K562 (cell line): ENCODE measurements around the gene ALOX5. TPM values are rescaled to one million over a fixed set of nuclear protein-coding genes. Genes with fewer than 3 reads are reported as not detected.

Source experiments
- ARID1B ChIP-seq: fragments of 450-650 bp; IDR thresholded peaks from 2 replicates; pipeline ENCODE4 v1.6.1; 2016; ENCODE audit warnings: antibody characterized with exemption, mild to moderate bottlenecking, inconsistent platforms
- CBFA2T2 ChIP-seq: fragments of 450-650 bp; conservative IDR thresholded peaks from 2 replicates; pipeline ENCODE4 v1.6.1; 2017; ENCODE audit warnings: mild to moderate bottlenecking
- CBFA2T3 ChIP-seq: fragments of 450-650 bp; IDR thresholded peaks from 2 replicates; pipeline ENCODE4 v1.6.1; 2017
- DMBX1 ChIP-seq: fragments of 250-450 bp; sonication (Bioruptor Pico); IDR thresholded peaks from 2 replicates; pipeline ENCODE4 v1.8.0; 2022; ENCODE audit warnings: inconsistent platforms, mild to moderate bottlenecking, moderate library complexity, borderline replicate concordance
- FOSL1 ChIP-seq: fragments of 200-800 bp; sonication (Bioruptor generic); conservative IDR thresholded peaks from 2 replicates; pipeline ENCODE4 v1.6.1; 2016; ENCODE audit warnings: missing genetic modification characterization, missing compliant biosample characterization
- GABPB1 ChIP-seq: sonication (generic); formaldehyde crosslinking; IDR thresholded peaks from 2 replicates; pipeline ENCODE4 v1.8.0; 2022; ENCODE audit warnings: mild to moderate bottlenecking, missing genetic modification reagents
- HDAC2 ChIP-seq: fragments of 450-650 bp; IDR thresholded peaks from 2 replicates; pipeline ENCODE4 v1.6.1; 2016; ENCODE audit warnings: mild to moderate bottlenecking
- JUND ChIP-seq, 2 experiments: IDR thresholded peaks; 2 replicates in 1 of 2; 3 replicates in 1 of 2; pipeline ENCODE4 v1.6.1; 2011; ENCODE audit warnings: borderline replicate concordance in 2 of 2, low read depth in 2 of 2, low read length in 2 of 2, improper control_type of control experiment in 1 of 2, missing biosample characterization in 1 of 2, missing genetic modification characterization in 1 of 2, missing genetic modification reagents in 1 of 2
- PML ChIP-seq: IDR thresholded peaks from 2 replicates; pipeline ENCODE4 v1.6.1; 2012; ENCODE audit warnings: low read length, inconsistent platforms
- SMAD4 ChIP-seq: fragments of 250-450 bp; sonication (Bioruptor Pico); conservative IDR thresholded peaks from 2 replicates; pipeline ENCODE4 v1.8.0; 2021; ENCODE audit warnings: inconsistent platforms, mild to moderate bottlenecking, moderate library complexity
- ZNF197 ChIP-seq: fragments of 200-800 bp; sonication (Bioruptor generic); IDR thresholded peaks from 2 replicates; pipeline ENCODE4 v1.6.1; 2016; ENCODE audit warnings: low read depth, missing genetic modification characterization, missing compliant biosample characterization
- ZNF431 ChIP-seq: sonication (generic); formaldehyde crosslinking; IDR thresholded peaks from 2 replicates; pipeline ENCODE4 v1.8.0; 2022; ENCODE audit warnings: mild to moderate bottlenecking, missing genetic modification reagents
- ZNF830 ChIP-seq: fragments of 250-450 bp; sonication (Bioruptor Pico); IDR thresholded peaks from 2 replicates; pipeline ENCODE4 v1.5.0; 2021; ENCODE audit warnings: mild to moderate bottlenecking
- ZZZ3 ChIP-seq: fragments of 450-650 bp; IDR thresholded peaks from 2 replicates; pipeline ENCODE4 v1.6.1; 2016; ENCODE audit warnings: antibody characterized with exemption, mild to moderate bottlenecking, moderate library complexity
- polyA plus RNA-seq, 8 experiments: library from polyadenylated mRNA; depleted of rRNA in 4 of 8; stranded (reverse) in 5 of 8; unstranded in 3 of 8; fragments of >200 nt; fragmentation: Nextera tagmentation in 2 of 8; fragmentation: Illumina TruSeq in 1 of 8; extraction: Ambion mirVana in 2 of 8; extraction: Trizol in 1 of 8; gene quantifications; 2 replicates each; pipeline versions ENCODE4 v1.2.1 to v1.2.3, GENCODE V29; 2011 to 2014; ENCODE audit warnings: inconsistent platforms in 1 of 8, missing spikeins in 1 of 8
- total RNA-seq, 7 experiments: library from RNA; depleted of rRNA in 6 of 7; stranded (reverse); fragments of >200 nt in 6 of 7; fragmentation: Illumina TruSeq in 2 of 7; extraction: Trizol in 2 of 7; gene quantifications; 2 replicates each; pipeline versions ENCODE4 v1.2.1 to v1.2.3, GENCODE V29; 2011 to 2021; ENCODE audit warnings: low replicate concordance in 1 of 7
- TF ChIP-seq, protein P1 (sequence below), 2 experiments: fragments of 450-650 bp; IDR thresholded peaks; 2 replicates each; pipeline ENCODE4 v1.6.1; 2018; ENCODE audit warnings: mild to moderate bottlenecking in 2 of 2, low read depth in 1 of 2; ENCODE audit not compliant: partially characterized antibody in 2 of 2
- TF ChIP-seq, protein P2 (sequence below): sonication (generic); IDR thresholded peaks from 2 replicates; pipeline ENCODE4 v1.6.1; 2016
- TF ChIP-seq, protein P3 (sequence below): fragments of 250-450 bp; sonication (Bioruptor Pico); IDR thresholded peaks from 2 replicates; pipeline ENCODE4 v1.4.0; 2020; ENCODE audit warnings: mild to moderate bottlenecking
- TF ChIP-seq, protein P4 (sequence below): sonication (generic); formaldehyde crosslinking; IDR thresholded peaks from 2 replicates; pipeline ENCODE4 v1.8.1; 2023; ENCODE audit warnings: mild to moderate bottlenecking, missing genetic modification reagents

Gene ALOX5
- total and polyA plus RNA-seq, 9 of the 15 experiments (the other 6 are each of a cell fraction or from before 2014, with no cell fraction given) = 0.10 to 2.4 (median 1.4) TPM

DNA sequence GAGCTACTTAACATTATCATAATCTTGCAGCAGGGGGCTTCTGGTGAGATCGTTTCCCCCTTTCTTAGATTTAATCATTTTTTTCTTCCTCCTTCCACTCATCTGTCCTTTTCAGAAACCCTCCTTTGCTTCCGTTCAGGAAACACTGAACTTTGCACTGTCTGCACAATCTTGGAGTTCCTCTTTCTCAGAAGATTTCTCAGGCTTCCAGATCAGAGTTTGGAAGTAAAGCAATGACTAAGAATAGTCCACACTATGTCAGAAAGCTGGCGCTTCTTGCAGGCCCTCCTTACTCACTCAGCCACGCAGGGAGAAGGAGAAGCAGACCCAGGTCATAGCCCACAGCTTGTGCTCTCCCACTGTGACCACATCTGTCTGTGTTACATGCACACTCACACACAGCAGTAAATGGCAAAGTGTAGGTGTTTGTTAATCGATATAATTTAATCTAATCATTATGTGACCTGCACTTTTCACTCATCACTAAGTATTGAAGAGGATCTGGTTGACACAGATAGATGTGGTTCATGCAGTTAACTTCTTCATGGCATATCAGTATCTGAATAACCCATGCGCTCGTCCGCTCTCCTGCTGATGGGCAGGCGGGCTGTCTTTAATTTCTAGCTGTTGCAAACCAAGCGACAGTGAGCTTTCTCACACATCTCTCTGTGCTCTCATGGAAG lies 30.2 kb downstream of the ALOX5 start (continued):
- TF ChIP-seq, protein P1, sequence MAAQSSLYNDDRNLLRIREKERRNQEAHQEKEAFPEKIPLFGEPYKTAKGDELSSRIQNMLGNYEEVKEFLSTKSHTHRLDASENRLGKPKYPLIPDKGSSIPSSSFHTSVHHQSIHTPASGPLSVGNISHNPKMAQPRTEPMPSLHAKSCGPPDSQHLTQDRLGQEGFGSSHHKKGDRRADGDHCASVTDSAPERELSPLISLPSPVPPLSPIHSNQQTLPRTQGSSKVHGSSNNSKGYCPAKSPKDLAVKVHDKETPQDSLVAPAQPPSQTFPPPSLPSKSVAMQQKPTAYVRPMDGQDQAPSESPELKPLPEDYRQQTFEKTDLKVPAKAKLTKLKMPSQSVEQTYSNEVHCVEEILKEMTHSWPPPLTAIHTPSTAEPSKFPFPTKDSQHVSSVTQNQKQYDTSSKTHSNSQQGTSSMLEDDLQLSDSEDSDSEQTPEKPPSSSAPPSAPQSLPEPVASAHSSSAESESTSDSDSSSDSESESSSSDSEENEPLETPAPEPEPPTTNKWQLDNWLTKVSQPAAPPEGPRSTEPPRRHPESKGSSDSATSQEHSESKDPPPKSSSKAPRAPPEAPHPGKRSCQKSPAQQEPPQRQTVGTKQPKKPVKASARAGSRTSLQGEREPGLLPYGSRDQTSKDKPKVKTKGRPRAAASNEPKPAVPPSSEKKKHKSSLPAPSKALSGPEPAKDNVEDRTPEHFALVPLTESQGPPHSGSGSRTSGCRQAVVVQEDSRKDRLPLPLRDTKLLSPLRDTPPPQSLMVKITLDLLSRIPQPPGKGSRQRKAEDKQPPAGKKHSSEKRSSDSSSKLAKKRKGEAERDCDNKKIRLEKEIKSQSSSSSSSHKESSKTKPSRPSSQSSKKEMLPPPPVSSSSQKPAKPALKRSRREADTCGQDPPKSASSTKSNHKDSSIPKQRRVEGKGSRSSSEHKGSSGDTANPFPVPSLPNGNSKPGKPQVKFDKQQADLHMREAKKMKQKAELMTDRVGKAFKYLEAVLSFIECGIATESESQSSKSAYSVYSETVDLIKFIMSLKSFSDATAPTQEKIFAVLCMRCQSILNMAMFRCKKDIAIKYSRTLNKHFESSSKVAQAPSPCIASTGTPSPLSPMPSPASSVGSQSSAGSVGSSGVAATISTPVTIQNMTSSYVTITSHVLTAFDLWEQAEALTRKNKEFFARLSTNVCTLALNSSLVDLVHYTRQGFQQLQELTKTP (IDR thresholded peaks at IDR 0.05; ENCODE audit: low read depth in 1 of 2, partially characterized antibody in 2 of 2) = peak in 1 of 2 experiments; percentile 15
- TF ChIP-seq JUND (IDR thresholded peaks at IDR 0.05; ENCODE audit: borderline replicate concordance, low read depth, low read length) = no peak
- TF ChIP-seq JUND (tag; IDR thresholded peaks at IDR 0.05; ENCODE audit: borderline replicate concordance, low read depth, low read length) = peak; percentile 60; the same call in 1 of the 3 replicates
- TF ChIP-seq ZZZ3 = no peak
- TF ChIP-seq, protein P2, sequence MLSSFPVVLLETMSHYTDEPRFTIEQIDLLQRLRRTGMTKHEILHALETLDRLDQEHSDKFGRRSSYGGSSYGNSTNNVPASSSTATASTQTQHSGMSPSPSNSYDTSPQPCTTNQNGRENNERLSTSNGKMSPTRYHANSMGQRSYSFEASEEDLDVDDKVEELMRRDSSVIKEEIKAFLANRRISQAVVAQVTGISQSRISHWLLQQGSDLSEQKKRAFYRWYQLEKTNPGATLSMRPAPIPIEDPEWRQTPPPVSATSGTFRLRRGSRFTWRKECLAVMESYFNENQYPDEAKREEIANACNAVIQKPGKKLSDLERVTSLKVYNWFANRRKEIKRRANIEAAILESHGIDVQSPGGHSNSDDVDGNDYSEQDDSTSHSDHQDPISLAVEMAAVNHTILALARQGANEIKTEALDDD = peak; percentile 38; the same call in 1 of the 2 replicates
- TF ChIP-seq HDAC2 = peak; percentile 80
- 0 out of 2 replicates have a peak, but pooled peaks have one; percentile 24 for TF ChIP-seq GABPB1 (CRISPR knock-in tag)
- TF ChIP-seq, protein P3, sequence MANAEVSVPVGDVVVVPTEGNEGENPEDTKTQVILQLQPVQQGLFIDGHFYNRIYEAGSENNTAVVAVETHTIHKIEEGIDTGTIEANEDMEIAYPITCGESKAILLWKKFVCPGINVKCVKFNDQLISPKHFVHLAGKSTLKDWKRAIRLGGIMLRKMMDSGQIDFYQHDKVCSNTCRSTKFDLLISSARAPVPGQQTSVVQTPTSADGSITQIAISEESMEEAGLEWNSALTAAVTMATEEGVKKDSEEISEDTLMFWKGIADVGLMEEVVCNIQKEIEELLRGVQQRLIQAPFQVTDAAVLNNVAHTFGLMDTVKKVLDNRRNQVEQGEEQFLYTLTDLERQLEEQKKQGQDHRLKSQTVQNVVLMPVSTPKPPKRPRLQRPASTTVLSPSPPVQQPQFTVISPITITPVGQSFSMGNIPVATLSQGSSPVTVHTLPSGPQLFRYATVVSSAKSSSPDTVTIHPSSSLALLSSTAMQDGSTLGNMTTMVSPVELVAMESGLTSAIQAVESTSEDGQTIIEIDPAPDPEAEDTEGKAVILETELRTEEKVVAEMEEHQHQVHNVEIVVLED (CRISPR knock-in tag) = no peak
- 0 out of 2 replicates have a peak, but pooled peaks have one; percentile 72 for TF ChIP-seq ZNF830 (CRISPR knock-in tag)
- TF ChIP-seq ARID1B = peak; percentile 61; the same call in 1 of the 2 replicates
- 0 out of 2 replicates have a peak, but pooled peaks have one; percentile 14 for TF ChIP-seq SMAD4 (CRISPR knock-in tag)
- TF ChIP-seq FOSL1 = peak; percentile 59
- TF ChIP-seq PML = peak; percentile 29; the same call in 1 of the 2 replicates
- TF ChIP-seq ZNF197 (CRISPR knock-in tag) = 0 out of 2 replicates have a peak, but pooled peaks have one; percentile 27
- TF ChIP-seq, protein P4, sequence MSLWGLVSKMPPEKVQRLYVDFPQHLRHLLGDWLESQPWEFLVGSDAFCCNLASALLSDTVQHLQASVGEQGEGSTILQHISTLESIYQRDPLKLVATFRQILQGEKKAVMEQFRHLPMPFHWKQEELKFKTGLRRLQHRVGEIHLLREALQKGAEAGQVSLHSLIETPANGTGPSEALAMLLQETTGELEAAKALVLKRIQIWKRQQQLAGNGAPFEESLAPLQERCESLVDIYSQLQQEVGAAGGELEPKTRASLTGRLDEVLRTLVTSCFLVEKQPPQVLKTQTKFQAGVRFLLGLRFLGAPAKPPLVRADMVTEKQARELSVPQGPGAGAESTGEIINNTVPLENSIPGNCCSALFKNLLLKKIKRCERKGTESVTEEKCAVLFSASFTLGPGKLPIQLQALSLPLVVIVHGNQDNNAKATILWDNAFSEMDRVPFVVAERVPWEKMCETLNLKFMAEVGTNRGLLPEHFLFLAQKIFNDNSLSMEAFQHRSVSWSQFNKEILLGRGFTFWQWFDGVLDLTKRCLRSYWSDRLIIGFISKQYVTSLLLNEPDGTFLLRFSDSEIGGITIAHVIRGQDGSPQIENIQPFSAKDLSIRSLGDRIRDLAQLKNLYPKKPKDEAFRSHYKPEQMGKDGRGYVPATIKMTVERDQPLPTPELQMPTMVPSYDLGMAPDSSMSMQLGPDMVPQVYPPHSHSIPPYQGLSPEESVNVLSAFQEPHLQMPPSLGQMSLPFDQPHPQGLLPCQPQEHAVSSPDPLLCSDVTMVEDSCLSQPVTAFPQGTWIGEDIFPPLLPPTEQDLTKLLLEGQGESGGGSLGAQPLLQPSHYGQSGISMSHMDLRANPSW (CRISPR knock-in tag) = no peak
- 0 out of 2 replicates have a peak, but pooled peaks have one; percentile 16 for TF ChIP-seq ZNF431 (CRISPR knock-in tag)
- TF ChIP-seq CBFA2T2 = 0 out of 2 replicates have a peak, but pooled peaks have one; percentile 32
- peak; percentile 64 for TF ChIP-seq CBFA2T3
- TF ChIP-seq DMBX1 (CRISPR knock-in tag) = no peak
